K562 (cell line): Measurements from ENCODE around the gene HDGFL2. TPM values are rescaled to one million over a fixed set of nuclear protein-coding genes. Genes with fewer than 3 reads are reported as not detected.

ENCODE experiments used
- C11orf30 ChIP-seq: fragments of 450-650 bp; IDR thresholded peaks from 2 replicates; pipeline ENCODE4 v1.6.1; 2016; ENCODE audit warnings: low read depth, mild to moderate bottlenecking
- CBFB ChIP-seq: sonication (generic); formaldehyde crosslinking; IDR thresholded peaks from 2 replicates; pipeline ENCODE4 v1.4.0; 2020; ENCODE audit warnings: mild to moderate bottlenecking, missing genetic modification reagents
- ETV6 ChIP-seq, 3 experiments: fragments of 150-350 bp in 1 of 3; sonication (generic) in 1 of 3; formaldehyde crosslinking in 1 of 3; IDR thresholded peaks; 2 replicates each; pipeline versions ENCODE4 v1.6.1 to v1.8.0; 2014 to 2022; ENCODE audit warnings: borderline replicate concordance in 2 of 3, low read depth in 2 of 3, antibody characterized with exemption in 1 of 3, low read length in 1 of 3, mild to moderate bottlenecking in 1 of 3, missing genetic modification reagents in 1 of 3
- HMG20B ChIP-seq: fragments of 250-450 bp; sonication (Bioruptor Pico); IDR thresholded peaks from 2 replicates; pipeline ENCODE4 v1.5.0; 2021; ENCODE audit warnings: mild to moderate bottlenecking
- HNRNPH1 ChIP-seq: fragments of 200-400 bp; formaldehyde crosslinking; optimal IDR thresholded peaks from 2 replicates; pipeline ENCODE3; 2017; ENCODE audit warnings: low read depth, mild to moderate bottlenecking, low read length, moderate library complexity
- LCOR ChIP-seq: sonication (generic); formaldehyde crosslinking; IDR thresholded peaks from 2 replicates; pipeline ENCODE4 v1.8.0; 2022; ENCODE audit warnings: mild to moderate bottlenecking, missing genetic modification reagents
- MCM5 ChIP-seq: fragments of 450-650 bp; IDR thresholded peaks from 2 replicates; pipeline ENCODE4 v1.6.1; 2016; ENCODE audit warnings: low read depth
- PHB ChIP-seq: fragments of 250-450 bp; sonication (Bioruptor Pico); IDR thresholded peaks from 2 replicates; pipeline ENCODE4 v1.5.0; 2021
- SMARCE1 ChIP-seq: fragments of 450-650 bp; IDR thresholded peaks from 2 replicates; pipeline ENCODE4 v1.7.1; 2016; ENCODE audit warnings: mild to moderate bottlenecking
- TRIM24 ChIP-seq, 2 experiments: fragments of 450-650 bp; IDR thresholded peaks; 2 replicates each; pipeline ENCODE4 v1.6.1; 2016
- ZNF217 ChIP-seq: sonication (generic); formaldehyde crosslinking; IDR thresholded peaks from 2 replicates; pipeline ENCODE4 v1.8.0; 2022; ENCODE audit warnings: mild to moderate bottlenecking, missing genetic modification reagents
- ZNF232 ChIP-seq: sonication (generic); formaldehyde crosslinking; IDR thresholded peaks from 2 replicates; pipeline ENCODE4 v1.8.0; 2022; ENCODE audit warnings: mild to moderate bottlenecking, missing genetic modification reagents
- polyA plus RNA-seq, 8 experiments: library from polyadenylated mRNA; depleted of rRNA in 4 of 8; stranded (reverse) in 5 of 8; unstranded in 3 of 8; fragments of >200 nt; fragmentation: Nextera tagmentation in 2 of 8; fragmentation: Illumina TruSeq in 1 of 8; extraction: Ambion mirVana in 2 of 8; extraction: Trizol in 1 of 8; gene quantifications; 2 replicates each; pipeline versions ENCODE4 v1.2.1 to v1.2.3, GENCODE V29; 2011 to 2014; ENCODE audit warnings: inconsistent platforms in 1 of 8, missing spikeins in 1 of 8
- total RNA-seq, 7 experiments: library from RNA; depleted of rRNA in 6 of 7; stranded (reverse); fragments of >200 nt in 6 of 7; fragmentation: Illumina TruSeq in 2 of 7; extraction: Trizol in 2 of 7; gene quantifications; 2 replicates each; pipeline versions ENCODE4 v1.2.1 to v1.2.3, GENCODE V29; 2011 to 2021; ENCODE audit warnings: low replicate concordance in 1 of 7
- TF ChIP-seq, protein P1 (sequence below): IDR thresholded peaks from 2 replicates; pipeline ENCODE4 v1.6.1; 2016; ENCODE audit warnings: missing genetic modification characterization, missing compliant biosample characterization
- TF ChIP-seq, protein P2 (sequence below), 3 experiments: fragments of 200-800 bp in 1 of 3; sonication (Bioruptor generic) in 1 of 3; sonication (generic) in 1 of 3; formaldehyde crosslinking in 1 of 3; IDR thresholded peaks; 2 replicates each; pipeline versions ENCODE4 v1.6.1 to v1.8.0; 2016 to 2022; ENCODE audit warnings: mild to moderate bottlenecking in 2 of 3, missing compliant biosample characterization in 2 of 3, missing genetic modification characterization in 2 of 3, missing genetic modification reagents in 1 of 3
- TF ChIP-seq, protein P3 (sequence below): sonication (generic); formaldehyde crosslinking; IDR thresholded peaks from 2 replicates; pipeline ENCODE4 v1.4.0; 2020; ENCODE audit warnings: mild to moderate bottlenecking, missing genetic modification reagents

HDGFL2 gene
- total and polyA plus RNA-seq, 9 of the 15 experiments (the other 6 are each of a cell fraction or from before 2014, with no cell fraction given), result 0.13 to 61.7 (median 16.0) TPM

DNA sequence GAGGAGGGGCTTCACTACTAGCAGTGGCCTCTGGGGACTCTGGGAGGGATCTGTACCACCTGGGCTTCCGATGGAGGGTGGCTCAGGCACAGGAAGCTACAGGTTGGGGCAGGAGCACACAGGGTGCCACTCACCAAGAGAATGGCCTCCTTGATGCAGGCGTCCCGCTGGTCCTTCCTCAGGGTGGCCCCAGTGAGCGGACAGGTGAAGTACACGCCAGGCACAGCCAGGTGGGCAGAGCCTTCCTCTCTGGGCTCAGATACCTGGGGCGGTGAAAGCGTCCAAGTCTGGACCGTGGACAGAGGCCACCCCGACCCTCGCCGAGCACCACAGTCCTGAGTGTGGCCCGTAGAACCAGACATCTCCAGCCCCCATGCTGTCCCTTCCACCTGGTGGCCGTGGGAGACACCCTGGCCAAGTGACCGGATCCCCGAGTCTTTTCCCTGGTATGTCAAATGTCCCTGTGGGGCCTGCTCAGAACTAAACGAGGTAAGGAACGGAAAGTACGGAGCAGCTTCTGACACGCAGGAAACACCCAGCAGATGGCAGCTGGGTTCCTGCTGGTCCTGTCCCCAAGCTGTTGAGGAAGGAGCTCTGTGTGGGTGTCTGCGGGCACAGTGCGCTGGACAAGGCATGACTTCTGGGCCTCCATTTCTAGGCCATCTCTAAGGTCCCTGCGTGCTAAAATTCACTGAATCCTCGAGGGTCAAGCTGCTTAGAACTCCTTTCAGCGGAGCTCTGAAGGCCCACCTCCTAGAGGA, 19.7 kb upstream of the HDGFL2 start (continued):
- TF ChIP-seq ETV6 (IDR thresholded peaks at IDR 0.05; ENCODE audit: borderline replicate concordance in 1 of 2, low read depth in 2 of 2, low read length in 1 of 2) (no peak), ETV6 (CRISPR knock-in tag; IDR thresholded peaks at IDR 0.05; ENCODE audit: borderline replicate concordance) (no peak), SMARCE1 (no peak), LCOR (no peak), PHB (no peak), HMG20B (CRISPR knock-in tag) (no peak), TRIM24 (IDR thresholded peaks at IDR 0.05) (no peak), C11orf30 (no peak), MCM5 (no peak), ZNF232 (CRISPR knock-in tag) (no peak), CBFB (CRISPR knock-in tag) (no peak), HNRNPH1 (no peak), ZNF217 (CRISPR knock-in tag) (no peak)
- TF ChIP-seq, protein P1, sequence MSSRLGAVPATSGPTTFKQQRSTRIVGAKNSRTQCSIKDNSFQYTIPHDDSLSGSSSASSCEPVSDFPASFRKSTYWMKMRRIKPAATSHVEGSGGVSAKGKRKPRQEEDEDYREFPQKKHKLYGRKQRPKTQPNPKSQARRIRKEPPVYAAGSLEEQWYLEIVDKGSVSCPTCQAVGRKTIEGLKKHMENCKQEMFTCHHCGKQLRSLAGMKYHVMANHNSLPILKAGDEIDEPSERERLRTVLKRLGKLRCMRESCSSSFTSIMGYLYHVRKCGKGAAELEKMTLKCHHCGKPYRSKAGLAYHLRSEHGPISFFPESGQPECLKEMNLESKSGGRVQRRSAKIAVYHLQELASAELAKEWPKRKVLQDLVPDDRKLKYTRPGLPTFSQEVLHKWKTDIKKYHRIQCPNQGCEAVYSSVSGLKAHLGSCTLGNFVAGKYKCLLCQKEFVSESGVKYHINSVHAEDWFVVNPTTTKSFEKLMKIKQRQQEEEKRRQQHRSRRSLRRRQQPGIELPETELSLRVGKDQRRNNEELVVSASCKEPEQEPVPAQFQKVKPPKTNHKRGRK (tag), result no peak
- TF ChIP-seq, protein P2, sequence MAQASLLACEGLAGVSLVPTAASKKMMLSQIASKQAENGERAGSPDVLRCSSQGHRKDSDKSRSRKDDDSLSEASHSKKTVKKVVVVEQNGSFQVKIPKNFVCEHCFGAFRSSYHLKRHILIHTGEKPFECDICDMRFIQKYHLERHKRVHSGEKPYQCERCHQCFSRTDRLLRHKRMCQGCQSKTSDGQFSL (CRISPR knock-in tag; IDR thresholded peaks at IDR 0.05), result no peak
- TF ChIP-seq, protein P2 (tag; IDR thresholded peaks at IDR 0.05), result no peak
- TF ChIP-seq, protein P3, sequence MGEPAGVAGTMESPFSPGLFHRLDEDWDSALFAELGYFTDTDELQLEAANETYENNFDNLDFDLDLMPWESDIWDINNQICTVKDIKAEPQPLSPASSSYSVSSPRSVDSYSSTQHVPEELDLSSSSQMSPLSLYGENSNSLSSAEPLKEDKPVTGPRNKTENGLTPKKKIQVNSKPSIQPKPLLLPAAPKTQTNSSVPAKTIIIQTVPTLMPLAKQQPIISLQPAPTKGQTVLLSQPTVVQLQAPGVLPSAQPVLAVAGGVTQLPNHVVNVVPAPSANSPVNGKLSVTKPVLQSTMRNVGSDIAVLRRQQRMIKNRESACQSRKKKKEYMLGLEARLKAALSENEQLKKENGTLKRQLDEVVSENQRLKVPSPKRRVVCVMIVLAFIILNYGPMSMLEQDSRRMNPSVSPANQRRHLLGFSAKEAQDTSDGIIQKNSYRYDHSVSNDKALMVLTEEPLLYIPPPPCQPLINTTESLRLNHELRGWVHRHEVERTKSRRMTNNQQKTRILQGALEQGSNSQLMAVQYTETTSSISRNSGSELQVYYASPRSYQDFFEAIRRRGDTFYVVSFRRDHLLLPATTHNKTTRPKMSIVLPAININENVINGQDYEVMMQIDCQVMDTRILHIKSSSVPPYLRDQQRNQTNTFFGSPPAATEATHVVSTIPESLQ, result no peak
